GM19328 (cell line): ENCODE results near the gene MYO1C.

Source experiments
- ATAC-seq: cut with Tn5 transposase; IDR thresholded peaks from one replicate; pipeline ENCODE4 v1.9.1; 2021; ENCODE audit warnings: mild to moderate bottlenecking, moderate library complexity; ENCODE audit not compliant: unreplicated experiment

Gene MYO1C

GRCh38 chr17:1486802-1487695 lies 5.4 kb downstream of the MYO1C start:
- no peak for ATAC-seq

DNA sequence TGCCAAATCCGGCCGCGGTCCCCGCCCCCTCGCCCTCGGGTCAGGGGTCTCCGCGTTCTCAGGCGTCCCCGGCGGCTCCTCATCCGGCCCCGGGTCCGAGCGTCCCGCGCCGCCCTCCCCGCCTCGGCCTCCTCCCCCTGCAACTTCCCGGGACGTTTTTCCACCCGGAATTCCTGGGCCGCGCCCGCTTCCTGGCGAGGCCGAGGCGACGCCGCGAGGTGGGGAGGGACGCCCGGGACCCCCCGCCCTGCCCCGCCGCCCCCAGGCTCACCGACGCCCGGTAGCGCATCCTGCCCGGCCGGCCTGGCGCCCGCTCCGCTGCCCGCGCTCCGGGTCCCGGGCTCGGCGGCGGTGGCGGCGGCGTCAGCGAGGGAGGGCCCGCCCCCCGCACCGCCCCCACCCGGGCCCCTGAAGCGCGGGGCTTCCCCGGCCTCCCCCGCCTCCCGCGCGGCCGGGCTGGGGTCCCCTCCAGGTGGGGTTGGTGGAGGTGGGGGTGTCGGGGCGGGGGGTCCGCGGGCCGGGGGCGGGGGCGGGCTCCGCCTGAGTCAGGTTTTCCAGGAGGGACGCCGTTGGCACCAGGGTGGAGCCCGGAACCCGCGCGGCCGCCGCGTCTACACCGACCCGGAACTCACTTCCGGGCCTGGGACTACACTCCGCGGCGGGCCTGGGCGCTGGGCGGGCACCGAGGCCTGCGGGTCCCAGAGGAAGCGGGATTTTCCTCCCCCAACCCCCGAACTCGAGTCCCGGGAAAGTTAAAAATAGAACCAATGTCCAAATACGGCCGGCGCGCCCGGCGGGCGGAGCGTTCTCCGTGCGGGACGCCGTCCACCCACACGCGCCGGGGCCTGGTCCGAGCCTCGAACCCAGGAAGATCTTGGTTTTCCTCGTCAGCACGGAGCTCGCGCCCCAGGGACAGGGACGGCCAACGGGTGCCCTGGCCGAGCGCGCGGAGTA lies 6.8 kb downstream of the MYO1C start:
- no peak for ATAC-seq

DNA sequence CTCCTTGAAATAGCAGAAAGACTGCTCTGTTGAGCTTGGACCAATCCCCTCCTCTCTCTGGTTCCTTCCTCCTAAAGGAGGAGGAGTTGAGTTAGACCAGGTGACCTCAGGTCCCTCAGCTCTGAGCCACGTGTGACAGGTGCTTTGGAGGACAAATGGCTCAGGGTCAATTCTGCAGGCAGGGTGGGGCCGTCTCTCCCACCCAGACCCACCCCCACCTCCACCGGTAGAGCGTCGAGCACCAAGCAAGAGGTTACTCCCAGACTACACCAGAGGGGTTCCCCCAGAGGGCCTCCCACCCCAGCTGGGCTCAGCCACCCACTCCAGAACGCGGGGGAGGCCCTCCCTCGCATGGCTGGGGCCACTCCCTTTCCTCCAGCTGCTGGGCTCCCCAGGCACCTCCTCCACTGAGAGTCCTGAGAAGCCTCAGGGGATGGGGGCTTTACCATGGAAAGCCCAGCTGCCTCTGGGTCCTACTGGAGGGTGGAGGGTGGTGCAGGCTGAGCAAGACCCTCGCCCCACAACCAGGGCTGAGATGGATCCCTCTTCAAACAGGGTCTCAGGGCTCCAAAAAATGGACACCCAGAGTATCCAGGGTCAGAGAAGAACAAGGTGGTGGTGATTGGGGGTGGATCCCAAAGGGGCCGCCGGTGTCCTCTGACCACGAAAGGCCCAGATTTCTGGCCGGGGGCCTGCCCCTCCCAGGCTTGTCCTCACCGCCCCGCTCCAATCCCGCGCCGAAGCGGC lies 7.6 kb downstream of the MYO1C start:
- no peak for ATAC-seq

GRCh38 chr17:1484060-1484535 lies 8.4 kb downstream of the MYO1C start:
- ATAC-seq: no peak

- ATAC-seq: no peak
These were observed 9.8 kb downstream of the MYO1C start for GRCh38 chr17:1482680-1483079.

DNA sequence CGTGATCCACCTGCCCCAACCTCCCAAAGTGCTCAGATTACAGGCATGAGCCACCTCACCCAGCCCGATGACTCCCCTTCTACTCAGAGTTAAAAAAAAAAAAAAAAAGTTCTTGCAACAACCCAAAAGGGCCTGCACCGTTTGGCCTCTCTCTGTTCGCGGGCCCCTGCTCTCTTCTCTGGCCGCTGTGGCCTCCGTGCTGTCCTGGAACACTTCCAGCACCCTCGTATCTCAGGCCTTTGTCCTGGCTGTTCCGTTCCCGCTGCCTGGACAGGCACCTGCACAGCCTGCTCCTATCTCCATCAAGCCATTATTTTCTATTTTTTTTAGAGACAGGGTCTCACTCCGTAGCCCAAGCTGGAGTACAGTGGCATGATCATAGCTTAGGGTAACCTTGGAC lies 10.8 kb downstream of the MYO1C start:
- no peak for ATAC-seq

- no peak for ATAC-seq
These were observed 11.6 kb downstream of the MYO1C start for GRCh38 chr17:1480747-1481465.

DNA sequence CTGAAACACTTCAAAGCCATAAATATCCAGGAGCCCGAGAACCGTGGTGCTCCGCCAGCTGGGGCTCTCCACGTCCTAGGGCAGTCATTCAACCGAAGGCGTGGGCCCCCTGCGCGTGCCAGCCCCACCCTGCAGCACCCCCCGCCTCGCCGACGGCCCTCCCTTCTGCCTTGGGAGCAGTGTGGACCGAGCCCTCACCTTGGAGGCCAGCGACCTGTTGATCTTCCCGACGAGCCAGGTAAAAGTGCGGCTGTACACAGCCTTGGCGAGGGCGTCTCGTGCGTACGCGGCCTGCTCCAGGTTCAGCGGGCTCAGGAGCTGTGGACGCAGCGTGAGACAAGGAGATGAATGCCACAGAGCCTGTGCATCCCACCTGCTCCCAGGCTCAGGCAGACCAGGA lies 14.1 kb downstream of the MYO1C start:
- ATAC-seq: no peak

DNA sequence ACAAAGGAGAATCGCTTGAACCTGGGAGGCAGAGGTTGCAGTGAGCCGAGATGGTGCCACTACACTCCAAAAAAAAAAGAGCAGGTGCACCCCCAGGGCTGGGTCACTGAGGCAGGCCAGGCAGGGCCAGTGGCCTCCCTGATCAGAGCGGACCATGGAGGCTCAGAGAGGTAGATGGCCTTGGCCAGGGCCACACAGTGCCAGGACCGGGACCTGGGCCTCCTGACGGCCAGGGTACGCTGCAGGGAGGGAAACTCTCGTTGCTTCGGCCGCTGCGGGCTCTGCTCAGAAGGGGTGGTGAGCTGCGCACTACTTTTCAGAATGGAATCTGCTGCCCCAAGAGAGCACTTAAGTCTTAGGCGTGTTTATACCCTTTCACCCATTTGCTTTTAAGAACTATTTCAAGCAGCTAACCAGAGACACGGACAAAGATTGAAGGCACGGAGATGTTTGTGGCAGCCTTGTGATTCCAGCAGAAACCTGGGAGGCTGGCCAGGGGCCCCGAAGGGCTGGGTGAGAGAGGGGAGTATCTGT lies 17.1 kb downstream of the MYO1C start:
- ATAC-seq: no peak

- no peak for ATAC-seq
These were observed 17.9 kb downstream of the MYO1C start for GRCh38 chr17:1474402-1475189.

DNA sequence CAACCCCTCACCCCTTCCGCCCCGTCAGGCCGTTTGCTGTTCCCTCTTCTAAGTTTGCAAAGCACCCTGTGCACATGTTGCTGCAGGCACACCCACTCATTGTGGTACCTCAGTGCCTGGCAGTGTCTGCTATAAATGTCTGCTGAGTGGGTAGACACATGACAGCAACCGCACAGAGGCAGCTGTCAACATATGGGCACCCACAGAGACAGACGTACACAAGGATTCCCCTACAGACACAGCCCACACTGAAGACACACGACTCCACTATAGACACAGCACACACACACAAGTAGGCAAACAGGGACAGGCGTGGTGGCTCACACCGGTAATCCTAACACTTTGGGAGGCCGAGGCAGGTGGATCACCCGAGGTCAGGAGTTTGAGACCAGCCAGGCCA lies 18.6 kb downstream of the MYO1C start:
- ATAC-seq: no peak

- ATAC-seq: no peak
These were observed 19.3 kb downstream of the MYO1C start for GRCh38 chr17:1473170-1473569.

DNA sequence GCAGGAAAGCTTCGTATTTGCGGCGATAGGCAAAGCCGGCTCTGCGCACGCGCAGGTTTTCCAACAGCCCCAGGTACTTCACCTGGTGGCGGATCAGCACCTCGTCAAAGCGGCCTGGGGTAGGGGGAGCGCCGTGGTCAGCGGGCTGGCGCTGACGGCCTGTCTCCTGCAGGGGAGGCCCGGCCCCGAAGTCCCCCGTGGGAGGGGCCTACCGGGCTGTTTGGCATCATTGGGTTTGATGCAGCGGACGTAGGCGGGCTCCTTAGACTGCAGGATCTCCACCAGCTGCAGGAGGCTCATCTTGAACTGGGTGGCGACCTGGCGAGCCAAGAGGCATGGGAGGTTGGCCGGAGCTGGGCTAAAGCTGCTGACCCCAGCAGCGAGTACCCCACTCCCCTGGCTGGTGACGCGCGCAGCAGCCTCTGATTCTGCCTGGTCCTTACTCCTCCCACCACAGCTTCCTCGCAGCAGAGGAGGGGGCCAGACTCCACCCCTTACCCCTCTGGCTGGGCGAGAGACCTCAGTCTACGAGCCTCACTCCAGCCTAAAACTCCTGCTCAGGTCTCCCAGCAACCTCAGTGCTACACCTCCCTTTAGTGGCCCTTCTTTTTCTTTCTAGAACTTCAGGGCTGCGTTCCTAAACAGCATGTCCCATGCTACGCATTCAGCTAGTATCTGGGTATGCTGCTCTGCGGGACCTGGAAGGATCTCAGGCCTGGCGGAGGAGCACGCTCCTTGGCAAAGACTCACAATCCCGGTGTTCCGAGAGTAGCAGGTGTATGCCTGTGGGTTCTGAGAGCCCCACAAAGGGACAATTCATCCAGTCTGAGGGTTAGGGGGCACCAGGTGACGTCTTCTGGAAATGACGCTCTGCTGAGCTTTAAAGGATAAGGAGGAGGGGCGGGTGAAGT lies 20.3 kb downstream of the MYO1C start:
- no peak for ATAC-seq

GRCh38 chr17:1471490-1471889 lies 21.0 kb downstream of the MYO1C start:
- ATAC-seq: no peak

- no peak for ATAC-seq
These were observed 21.6 kb downstream of the MYO1C start for GRCh38 chr17:1470755-1471462.

DNA sequence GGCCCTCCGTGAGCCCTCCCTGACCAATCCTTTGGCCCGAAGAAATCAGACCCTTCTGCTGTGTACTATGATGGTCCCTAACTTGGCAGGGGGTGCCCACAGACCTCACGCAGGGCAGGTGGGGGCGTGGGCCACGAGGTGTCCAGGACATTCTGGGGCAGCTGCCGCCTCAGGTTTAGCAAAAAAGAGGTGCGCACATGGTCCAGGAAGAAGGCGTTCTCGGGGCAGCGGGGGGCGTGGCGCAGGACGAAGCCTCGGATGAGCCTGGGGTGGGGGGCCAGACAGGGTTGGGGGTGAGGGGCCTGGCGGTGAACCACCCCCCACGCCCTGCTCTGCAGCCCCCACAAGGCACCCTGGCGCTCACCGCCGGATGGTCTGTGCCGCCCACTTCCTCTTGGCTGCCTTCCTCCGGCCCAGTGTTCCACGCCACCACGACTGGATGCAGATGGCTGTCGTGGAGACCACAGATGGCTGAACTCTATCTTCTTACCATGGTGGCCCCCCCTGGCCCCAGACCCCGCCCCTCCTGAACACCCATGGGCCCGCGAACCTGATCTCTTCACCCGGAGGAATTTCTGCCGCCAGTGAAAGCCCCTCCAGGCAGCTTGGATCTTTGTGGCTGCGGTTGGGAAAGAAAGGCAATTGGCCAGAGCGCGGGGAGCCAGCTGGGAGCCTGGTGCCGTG lies 22.3 kb downstream of the MYO1C start:
- no peak for ATAC-seq
